Right forelimb (tissue), 1 donor: ENCODE measurements around the gene PPP2R2D.

Experiments used
- DNase-seq: peaks from one replicate; pipeline ENCODE4 v3.0.0-alpha.2; 2018

The PPP2R2D gene

GRCh38 chr10:131954356-131954965 lies 53.7 kb downstream of the PPP2R2D start:
- DNase-seq: no peak

GRCh38 chr10:131955591-131956340 lies 55.0 kb downstream of the PPP2R2D start:
- no peak for DNase-seq

- no peak for DNase-seq
Measured at GRCh38 chr10:131959841-131960240, 59.0 kb downstream of the PPP2R2D start.

- no peak for DNase-seq
Measured at GRCh38 chr10:131960631-131961046, 59.8 kb downstream of the PPP2R2D start.

GRCh38 chr10:131961047-131961776 lies 60.4 kb downstream of the PPP2R2D start:
- no peak for DNase-seq

GRCh38 chr10:131961777-131962662 lies 61.2 kb downstream of the PPP2R2D start:
- no peak for DNase-seq

GRCh38 chr10:131963350-131963749 lies 62.5 kb downstream of the PPP2R2D start:
- DNase-seq: no peak

- DNase-seq: no peak
Measured at GRCh38 chr10:131963811-131964210, 63.0 kb downstream of the PPP2R2D start.

- DNase-seq: no peak
Measured at GRCh38 chr10:131964298-131964697, 63.5 kb downstream of the PPP2R2D start.

- DNase-seq: no peak
Measured at GRCh38 chr10:131968949-131969348, 68.1 kb downstream of the PPP2R2D start.

GRCh38 chr10:131970946-131971345 lies 70.1 kb downstream of the PPP2R2D start:
- no peak for DNase-seq

- DNase-seq: no peak
Measured at GRCh38 chr10:131971591-131971990, 70.8 kb downstream of the PPP2R2D start.

- no peak for DNase-seq
Measured at GRCh38 chr10:131972474-131973071, 71.8 kb downstream of the PPP2R2D start.

GRCh38 chr10:131973160-131973951 lies 72.5 kb downstream of the PPP2R2D start:
- DNase-seq: no peak

- no peak for DNase-seq
Measured at GRCh38 chr10:131974034-131974817, 73.4 kb downstream of the PPP2R2D start.

- DNase-seq: no peak
Measured at GRCh38 chr10:131975003-131975402, 74.2 kb downstream of the PPP2R2D start.

- DNase-seq: no peak
Measured at GRCh38 chr10:131975796-131976195, 75.0 kb downstream of the PPP2R2D start.

GRCh38 chr10:131977323-131978096 lies 76.7 kb downstream of the PPP2R2D start:
- DNase-seq: no peak

- DNase-seq: no peak
Measured at GRCh38 chr10:131978366-131978765, 77.6 kb downstream of the PPP2R2D start.

- no peak for DNase-seq
Measured at GRCh38 chr10:131978851-131979250, 78.0 kb downstream of the PPP2R2D start.
